Stimulated activated memory B cell treated with anti-CD40 and anti-IgM and Interleukin-4, amounts not matched to agents 10 μg/mL and 1 μg/mL and 100 μg/mL, for 72 hours (primary cell): ENCODE measurements around the gene TRPV3.
"Not testable (repeated sequence)": the region's sequence is repeated elsewhere in the genome, so short reads cannot be mapped to it uniquely, and the experiment has no call there.

Source experiments
- ATAC-seq: fragments of 150-1000 bp; cut with Tn5 transposase; 2 replicates; pipeline ENCODE4 v1.10.0; 2021
- H3K27ac Mint-ChIP-seq: one replicate; pipeline ENCODE4 v1.8.0; 2022; ENCODE audit warnings: mild to moderate bottlenecking, mixed read lengths
- H3K27me3 Mint-ChIP-seq: one replicate; pipeline ENCODE4 v1.8.0; 2022; ENCODE audit warnings: mixed read lengths
- H3K36me3 Mint-ChIP-seq: one replicate; pipeline ENCODE4 v1.8.0; 2022; ENCODE audit warnings: mixed read lengths
- H3K4me1 Mint-ChIP-seq: one replicate; pipeline ENCODE4 v1.8.0; 2022; ENCODE audit warnings: mixed read lengths
- H3K4me3 Mint-ChIP-seq: one replicate; pipeline ENCODE4 v1.8.0; 2022; ENCODE audit warnings: mild to moderate bottlenecking, moderate library complexity, mixed read lengths
- H3K9me3 Mint-ChIP-seq: one replicate; pipeline ENCODE4 v1.8.0; 2022; ENCODE audit warnings: mixed read lengths

The TRPV3 gene

GRCh38 chr17:3503285-3503684, 54.3 kb downstream of the TRPV3 start:
- ATAC-seq, result no peak
- Mint-ChIP-seq H3K27me3 (no peaks in the 10 kb centered on the region), H3K9me3 (no peaks in the 10 kb centered on the region), H3K36me3 (peaks cover 12% of the 10 kb centered on the region), H3K4me1 (no peaks in the 10 kb centered on the region), H3K4me3 (no peak overlapping the region), H3K27ac (no peak overlapping the region)

GRCh38 chr17:3502466-3502865, 55.1 kb downstream of the TRPV3 start:
- Mint-ChIP-seq H3K4me1 (no peaks in the 10 kb centered on the region), H3K9me3 (no peaks in the 10 kb centered on the region), H3K27me3 (no peaks in the 10 kb centered on the region), H3K4me3 (no peak overlapping the region), H3K27ac (no peak overlapping the region), H3K36me3 (peaks cover 12% of the 10 kb centered on the region)
- ATAC-seq, result no peak

DNA sequence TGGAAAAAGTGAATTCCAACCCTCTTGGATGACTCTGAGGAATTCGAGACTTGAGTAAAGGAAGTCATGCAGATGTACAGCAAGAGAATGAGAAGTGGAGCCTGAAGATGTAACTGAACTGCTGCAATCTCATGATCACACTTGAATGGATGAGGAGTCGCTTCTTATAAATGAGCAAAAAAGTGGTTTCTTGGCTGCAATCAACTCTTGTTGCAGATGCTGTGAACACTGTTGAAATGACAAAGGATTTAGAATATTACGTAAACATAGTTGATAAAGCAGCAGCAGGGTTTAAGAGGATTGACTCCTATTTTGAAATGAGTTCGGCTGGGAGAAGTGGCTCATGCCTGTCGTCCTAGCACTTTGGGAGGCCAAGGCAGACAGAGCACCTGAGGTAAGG, 56.3 kb downstream of the TRPV3 start:
- peaks cover 6% of the 10 kb centered on the region for H3K36me3 Mint-ChIP-seq
- H3K4me1 Mint-ChIP-seq, result no peaks in the 10 kb centered on the region
- peaks cover 3% of the 10 kb centered on the region for H3K27me3 Mint-ChIP-seq
- no peak overlapping the region for H3K4me3 Mint-ChIP-seq
- H3K9me3 Mint-ChIP-seq, result no peaks in the 10 kb centered on the region
- H3K27ac Mint-ChIP-seq, result no peak overlapping the region
- no peak for ATAC-seq

DNA sequence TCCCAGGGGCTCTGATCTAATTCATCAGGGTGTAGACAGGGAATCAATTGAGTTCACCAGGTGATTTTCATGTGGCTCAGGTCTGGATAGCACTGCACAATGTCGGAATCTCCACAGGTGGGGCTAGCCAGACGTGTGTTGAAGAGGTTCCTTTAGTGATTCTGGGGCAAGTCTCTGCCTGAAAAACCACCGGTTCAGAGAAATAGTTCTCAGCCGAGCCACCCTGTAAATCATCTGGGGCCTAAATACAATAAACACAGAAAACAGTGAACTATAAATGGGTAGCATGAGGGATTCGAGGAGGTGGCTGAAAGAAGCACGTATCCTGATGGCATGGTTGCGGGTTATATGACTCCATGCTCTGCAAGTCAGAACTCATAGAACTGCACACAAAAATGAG, 60.5 kb downstream of the TRPV3 start:
- H3K27ac Mint-ChIP-seq, result no peak overlapping the region
- no peak overlapping the region for H3K4me3 Mint-ChIP-seq
- peaks cover 23% of the 10 kb centered on the region for H3K27me3 Mint-ChIP-seq
- H3K36me3 Mint-ChIP-seq, result peaks cover 6% of the 10 kb centered on the region
- peaks cover 3% of the 10 kb centered on the region for H3K9me3 Mint-ChIP-seq
- no peaks in the 10 kb centered on the region for H3K4me1 Mint-ChIP-seq
- no peak for ATAC-seq

DNA sequence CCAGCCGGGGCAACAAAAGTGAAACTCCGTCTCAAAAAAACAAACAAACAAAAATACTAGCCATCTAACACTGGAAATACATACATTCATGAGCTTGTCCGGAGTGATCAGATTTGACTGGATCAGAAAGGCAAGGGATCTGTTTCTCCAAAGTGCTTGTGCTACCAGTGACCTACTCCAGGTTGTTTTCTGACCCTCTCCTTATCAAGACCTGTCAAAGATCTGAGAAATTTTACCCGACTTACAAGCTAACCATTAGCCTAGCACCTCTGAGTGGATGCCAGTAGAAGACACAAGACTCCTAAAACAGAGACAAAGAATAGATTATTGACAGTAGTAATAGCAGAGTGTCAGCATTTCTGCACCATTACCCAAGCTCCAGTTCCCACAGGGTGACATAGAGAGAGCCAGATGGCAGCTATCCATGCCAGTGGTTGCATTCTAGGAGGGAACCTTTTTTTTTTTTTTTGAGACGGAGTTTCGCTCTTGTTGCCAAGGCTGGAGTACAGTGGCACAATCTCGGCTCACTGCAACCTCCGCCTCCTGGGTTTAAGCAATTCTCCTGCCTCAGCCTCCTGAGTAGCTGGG, 72.0 kb downstream of the TRPV3 start:
- no peak for ATAC-seq
- Mint-ChIP-seq H3K27ac (no peak overlapping the region), H3K4me3 (no peak overlapping the region), H3K9me3 (peaks cover 2% of the 10 kb centered on the region), H3K27me3 (peaks cover 33% of the 10 kb centered on the region), H3K4me1 (no peaks in the 10 kb centered on the region), H3K36me3 (no peaks in the 10 kb centered on the region)

- Mint-ChIP-seq H3K4me1 (no peaks in the 10 kb centered on the region), H3K36me3 (no peaks in the 10 kb centered on the region), H3K27me3 (peaks cover 40% of the 10 kb centered on the region), H3K27ac (no peak overlapping the region), H3K9me3 (peaks cover 2% of the 10 kb centered on the region), H3K4me3 (no peak overlapping the region)
- ATAC-seq, result no peak
Observed at GRCh38 chr17:3482852-3483251, 74.8 kb downstream of the TRPV3 start.

DNA sequence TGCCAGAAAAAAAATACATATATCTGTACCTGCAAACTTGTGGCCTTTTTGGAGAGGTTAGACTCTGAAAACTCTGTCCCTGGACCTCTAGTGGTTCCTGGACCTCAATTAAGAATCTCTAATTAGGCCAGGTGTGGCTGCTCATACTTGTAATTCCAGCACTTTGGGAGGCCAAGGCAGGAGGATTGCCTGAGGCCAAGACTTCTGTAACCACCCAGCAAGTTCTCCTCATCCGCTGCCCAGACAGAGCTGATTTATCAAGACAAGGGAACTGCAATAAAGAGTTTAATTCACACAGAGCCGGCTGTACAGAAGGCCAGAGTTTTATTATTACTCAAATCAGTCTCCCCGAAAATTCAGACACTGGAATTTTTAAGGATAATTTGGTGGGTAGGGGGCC, 77.6 kb downstream of the TRPV3 start:
- Mint-ChIP-seq H3K27ac (no peak overlapping the region), H3K36me3 (no peaks in the 10 kb centered on the region), H3K9me3 (peaks cover 2% of the 10 kb centered on the region), H3K4me3 (no peak overlapping the region), H3K27me3 (peaks cover 16% of the 10 kb centered on the region), H3K4me1 (peaks cover 6% of the 10 kb centered on the region)
- ATAC-seq, result no peak

DNA sequence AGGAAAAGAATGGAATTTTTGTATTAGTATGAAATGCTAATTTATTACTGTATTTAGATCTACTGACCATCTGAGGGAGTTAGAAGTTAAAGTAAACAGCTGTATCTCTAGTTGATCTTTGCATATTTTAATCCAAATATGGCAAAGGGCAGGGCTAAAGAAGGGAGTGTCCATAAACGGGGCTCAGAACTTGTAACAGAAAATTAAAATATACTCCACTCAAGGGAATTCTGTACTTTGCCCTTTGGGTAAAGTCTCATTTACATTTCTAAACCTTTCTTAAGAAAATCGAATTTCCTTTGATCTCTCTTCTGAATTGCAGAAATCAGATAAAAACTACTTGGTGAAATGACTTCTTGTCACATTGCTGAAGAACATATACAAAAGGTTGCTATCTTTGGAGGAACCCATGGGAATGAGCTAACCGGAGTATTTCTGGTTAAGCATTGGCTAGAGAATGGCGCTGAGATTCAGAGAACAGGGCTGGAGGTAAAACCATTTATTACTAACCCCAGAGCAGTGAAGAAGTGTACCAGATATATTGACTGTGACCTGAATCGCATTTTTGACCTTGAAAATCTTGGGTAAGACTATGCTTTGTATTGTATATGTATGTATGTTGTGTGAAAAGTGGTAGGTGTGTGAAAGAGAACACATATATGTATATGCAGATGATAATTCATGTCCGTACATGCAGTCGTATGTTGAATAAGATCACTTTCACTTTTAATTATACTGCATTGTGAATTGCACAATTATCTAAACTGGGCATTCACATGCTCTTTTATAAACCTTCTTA, 81.6 kb downstream of the TRPV3 start, which contains the start of gene ASPA:
TSS of gene ASPA (plus strand) at position 186 of the 799 bp plus-strand sequence. CDS start at position 349, 163 bp downstream.
- H3K4me3 Mint-ChIP-seq, result peak within 1 kb of the TSS; percentile 51
- no peak for ATAC-seq
- no peaks in the 10 kb centered on the region for H3K36me3 Mint-ChIP-seq
- no peaks in the 10 kb centered on the region for H3K9me3 Mint-ChIP-seq
- H3K4me1 Mint-ChIP-seq, result peaks cover 6% of the 10 kb centered on the region
- H3K27ac Mint-ChIP-seq, result no peak within 1 kb of the TSS
- H3K27me3 Mint-ChIP-seq, result peaks cover 13% of the 10 kb centered on the region

GRCh38 chr17:3475251-3475685, 82.3 kb downstream of the TRPV3 start:
- Mint-ChIP-seq H3K4me1 (peaks cover 6% of the 10 kb centered on the region), H3K36me3 (no peaks in the 10 kb centered on the region), H3K27ac (no peak overlapping the region), H3K9me3 (no peaks in the 10 kb centered on the region), H3K4me3 (no peak overlapping the region), H3K27me3 (peaks cover 13% of the 10 kb centered on the region)
- no peak for ATAC-seq

GRCh38 chr17:3474212-3474611, 83.4 kb downstream of the TRPV3 start:
- ATAC-seq, result no peak
- Mint-ChIP-seq H3K36me3 (no peaks in the 10 kb centered on the region), H3K4me3 (no peak overlapping the region), H3K9me3 (no peaks in the 10 kb centered on the region), H3K27ac (no peak overlapping the region), H3K4me1 (peaks cover 6% of the 10 kb centered on the region), H3K27me3 (peaks cover 10% of the 10 kb centered on the region)

GRCh38 chr17:3472137-3472536, 85.5 kb downstream of the TRPV3 start:
- ATAC-seq, result no peak
- peaks cover 6% of the 10 kb centered on the region for H3K4me1 Mint-ChIP-seq
- no peaks in the 10 kb centered on the region for H3K9me3 Mint-ChIP-seq
- no peak overlapping the region for H3K4me3 Mint-ChIP-seq
- no peaks in the 10 kb centered on the region for H3K36me3 Mint-ChIP-seq
- no peak overlapping the region for H3K27ac Mint-ChIP-seq
- H3K27me3 Mint-ChIP-seq, result no peaks in the 10 kb centered on the region

DNA sequence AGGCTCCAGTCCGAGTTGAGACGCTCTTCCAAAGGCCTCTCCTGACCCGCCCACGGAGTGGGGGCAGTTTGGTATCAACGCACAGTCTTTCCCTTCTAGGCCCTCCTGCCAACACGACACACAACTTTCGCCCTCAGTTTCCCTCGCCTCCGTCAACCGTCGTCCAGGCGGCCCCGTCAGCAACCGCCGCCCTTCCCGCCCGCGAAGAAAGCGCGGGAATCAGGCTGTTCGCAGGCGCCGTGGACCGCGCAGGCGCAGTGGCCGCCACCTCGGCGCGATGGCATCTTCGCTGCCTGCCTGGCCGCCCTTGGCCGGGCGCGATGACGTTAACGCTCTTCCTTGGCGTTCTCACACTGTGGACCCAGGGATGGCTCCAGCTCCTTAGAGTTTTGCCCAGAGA, 86.0 kb downstream of the TRPV3 start, which contains the start of gene SPATA22:
TSS of gene SPATA22 (minus strand) at position 221 of the 400 bp plus-strand sequence. CDS start 2,494 bp downstream, outside the sequence.
- H3K36me3 Mint-ChIP-seq, result no peaks in the 10 kb centered on the region
- no peaks in the 10 kb centered on the region for H3K9me3 Mint-ChIP-seq
- ATAC-seq, result no peak
- peaks cover 6% of the 10 kb centered on the region for H3K4me1 Mint-ChIP-seq
- no peak within 1 kb of the TSS for H3K27ac Mint-ChIP-seq
- no peak within 1 kb of the TSS for H3K4me3 Mint-ChIP-seq
- H3K27me3 Mint-ChIP-seq, result no peaks in the 10 kb centered on the region

DNA sequence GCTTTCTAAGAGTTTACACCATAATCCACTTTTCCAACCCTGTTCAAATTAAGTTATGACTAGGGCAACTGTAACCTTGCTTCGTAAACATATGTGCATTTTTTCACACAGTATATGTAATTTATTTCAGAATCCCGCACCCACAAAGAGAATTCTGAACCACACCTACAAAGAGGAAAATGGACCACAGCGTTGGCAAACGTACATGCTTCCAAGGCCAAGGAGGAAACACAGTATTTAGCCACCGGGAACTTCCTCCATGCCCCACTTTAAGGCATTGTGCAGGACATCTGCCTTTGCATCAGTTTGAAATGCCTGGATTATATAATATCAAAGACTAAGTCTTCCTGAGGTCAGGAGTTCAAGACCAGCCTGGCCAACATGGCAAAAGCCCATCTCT, 88.1 kb downstream of the TRPV3 start:
- no peaks in the 10 kb centered on the region for H3K9me3 Mint-ChIP-seq
- no peak for ATAC-seq
- no peak overlapping the region for H3K27ac Mint-ChIP-seq
- H3K36me3 Mint-ChIP-seq, result no peaks in the 10 kb centered on the region
- no peaks in the 10 kb centered on the region for H3K27me3 Mint-ChIP-seq
- no peak overlapping the region for H3K4me3 Mint-ChIP-seq
- no peaks in the 10 kb centered on the region for H3K4me1 Mint-ChIP-seq

DNA sequence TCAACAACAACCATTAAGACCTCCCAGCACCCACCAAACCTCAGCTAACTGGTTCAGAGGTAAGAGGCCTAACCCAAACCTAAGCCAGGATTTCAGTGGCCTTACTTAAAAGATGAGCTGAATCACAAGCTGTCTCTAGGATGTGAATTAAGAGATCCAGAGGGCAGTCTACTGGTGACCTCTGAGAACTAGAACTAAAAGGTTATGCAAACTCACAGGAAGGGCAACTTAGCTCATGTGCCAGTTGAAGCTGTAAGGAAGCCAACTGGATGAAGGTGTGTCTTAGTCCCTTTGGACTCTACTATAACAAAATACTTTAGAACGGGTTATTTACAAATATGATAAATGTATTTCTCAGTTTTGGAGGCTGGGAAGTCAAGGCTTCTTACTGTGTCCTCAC, 91.3 kb downstream of the TRPV3 start:
- not testable (repeated sequence) for H3K4me3 Mint-ChIP-seq, H3K9me3 Mint-ChIP-seq, H3K36me3 Mint-ChIP-seq, ATAC-seq, H3K4me1 Mint-ChIP-seq, H3K27ac Mint-ChIP-seq, H3K27me3 Mint-ChIP-seq
